ENCODE data around the gene CXCL17. TPM values are rescaled to one million over a fixed set of nuclear protein-coding genes. Genes with fewer than 3 reads are reported as not detected.

CXCL17 gene
- total and polyA plus RNA-seq, 10 donors, result 0.11 to 0.19 (median 0.12) TPM; not detected in 7

DNA sequence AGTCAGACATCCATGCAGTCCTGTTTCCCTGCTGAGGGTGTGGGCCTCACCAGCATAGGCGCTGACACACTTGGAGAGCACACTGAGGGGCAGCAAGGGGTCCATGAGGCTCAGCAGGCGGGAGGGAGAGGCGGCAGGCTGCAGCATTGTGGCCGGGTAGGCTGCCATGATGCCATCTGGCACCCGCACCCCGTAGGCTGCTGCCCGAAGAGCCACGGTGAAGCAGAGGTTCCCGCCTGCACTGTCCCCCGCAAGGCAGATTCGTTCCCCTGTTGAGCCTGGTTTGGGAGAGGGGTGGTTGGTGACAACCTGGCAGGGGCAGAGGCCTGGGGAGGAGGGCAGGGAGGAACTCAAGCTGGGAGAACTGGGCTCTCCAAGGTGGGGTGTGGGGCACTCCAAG lies 36.6 kb downstream of the CXCL17 start:
- intact Hi-C loops (cut with DNase I; ENCODE audit: low total_unique reads), result no loop called here
- no peak overlapping the region for H3K4me3 ChIP-seq
- TF ChIP-seq POLR2AphosphoS5 (IDR thresholded peaks at IDR 0.05) (peak in 1 of 3 donors; percentile 28), POLR2A (IDR thresholded peaks at IDR 0.05) (no peak)
- peaks cover 7 to 34% (median 24%) of the 10 kb centered on the region in 6 donors for H3K4me1 ChIP-seq
- DNase-seq, result no peak
- peaks cover 0 to 85% (median 37%) of the 10 kb centered on the region in 6 donors for H3K36me3 ChIP-seq
- no peaks in the 10 kb centered on the region for H3K9me3 ChIP-seq
- no peaks in the 10 kb centered on the region for H3K27me3 ChIP-seq (replicated peaks in 1 of 7)
- no peak overlapping the region for H3K27ac ChIP-seq
- WGBS, 5 donors, result 89 to 96% (median 95%) methylated on average over 7 to 11 of the region's 11 CpGs

DNA sequence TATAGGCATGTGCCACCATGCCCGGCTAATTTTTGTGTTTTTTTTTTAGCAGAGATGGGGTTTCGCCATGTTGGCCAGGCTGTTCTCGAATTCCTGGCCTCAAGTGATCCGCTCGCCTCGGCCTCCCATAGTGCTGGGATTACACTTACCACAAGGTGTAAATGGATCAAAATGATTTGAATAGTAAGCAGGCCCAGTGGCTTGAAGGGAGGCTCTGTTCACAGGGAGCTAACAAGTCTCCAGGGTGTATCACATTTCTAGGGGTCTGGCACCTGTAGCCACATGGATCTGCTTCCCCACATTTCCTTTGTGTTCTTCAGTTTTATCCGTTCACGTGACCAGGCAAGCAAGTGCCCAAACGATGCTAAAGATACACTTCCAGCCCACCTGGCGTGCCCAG lies 39.2 kb downstream of the CXCL17 start:
- WGBS, 5 donors, result 95 to 98% (median 95%) methylated on average over 10 of the region's 10 CpGs
- TF ChIP-seq, protein P1, sequence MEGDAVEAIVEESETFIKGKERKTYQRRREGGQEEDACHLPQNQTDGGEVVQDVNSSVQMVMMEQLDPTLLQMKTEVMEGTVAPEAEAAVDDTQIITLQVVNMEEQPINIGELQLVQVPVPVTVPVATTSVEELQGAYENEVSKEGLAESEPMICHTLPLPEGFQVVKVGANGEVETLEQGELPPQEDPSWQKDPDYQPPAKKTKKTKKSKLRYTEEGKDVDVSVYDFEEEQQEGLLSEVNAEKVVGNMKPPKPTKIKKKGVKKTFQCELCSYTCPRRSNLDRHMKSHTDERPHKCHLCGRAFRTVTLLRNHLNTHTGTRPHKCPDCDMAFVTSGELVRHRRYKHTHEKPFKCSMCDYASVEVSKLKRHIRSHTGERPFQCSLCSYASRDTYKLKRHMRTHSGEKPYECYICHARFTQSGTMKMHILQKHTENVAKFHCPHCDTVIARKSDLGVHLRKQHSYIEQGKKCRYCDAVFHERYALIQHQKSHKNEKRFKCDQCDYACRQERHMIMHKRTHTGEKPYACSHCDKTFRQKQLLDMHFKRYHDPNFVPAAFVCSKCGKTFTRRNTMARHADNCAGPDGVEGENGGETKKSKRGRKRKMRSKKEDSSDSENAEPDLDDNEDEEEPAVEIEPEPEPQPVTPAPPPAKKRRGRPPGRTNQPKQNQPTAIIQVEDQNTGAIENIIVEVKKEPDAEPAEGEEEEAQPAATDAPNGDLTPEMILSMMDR (IDR thresholded peaks at IDR 0.05 in 8 of 11, conservative IDR thresholded peaks at IDR 0.05 in 3 of 11), result no peak
- TF ChIP-seq POLR2A (IDR thresholded peaks at IDR 0.05) (no peak), POLR2AphosphoS5 (IDR thresholded peaks at IDR 0.05) (no peak)
- no peaks in the 10 kb centered on the region for H3K27me3 ChIP-seq (replicated peaks in 1 of 7)
- H3K4me1 ChIP-seq, result peaks cover 12 to 34% (median 23%) of the 10 kb centered on the region in 6 donors
- intact Hi-C loops (cut with DNase I; ENCODE audit: low total_unique reads), result no loop called here
- no peak overlapping the region for H3K27ac ChIP-seq
- DNase-seq, result no peak
- H3K36me3 ChIP-seq, result peaks cover 0 to 60% (median 30%) of the 10 kb centered on the region in 6 donors
- H3K9me3 ChIP-seq, result no peaks in the 10 kb centered on the region
- H3K4me3 ChIP-seq, result no peak overlapping the region

DNA sequence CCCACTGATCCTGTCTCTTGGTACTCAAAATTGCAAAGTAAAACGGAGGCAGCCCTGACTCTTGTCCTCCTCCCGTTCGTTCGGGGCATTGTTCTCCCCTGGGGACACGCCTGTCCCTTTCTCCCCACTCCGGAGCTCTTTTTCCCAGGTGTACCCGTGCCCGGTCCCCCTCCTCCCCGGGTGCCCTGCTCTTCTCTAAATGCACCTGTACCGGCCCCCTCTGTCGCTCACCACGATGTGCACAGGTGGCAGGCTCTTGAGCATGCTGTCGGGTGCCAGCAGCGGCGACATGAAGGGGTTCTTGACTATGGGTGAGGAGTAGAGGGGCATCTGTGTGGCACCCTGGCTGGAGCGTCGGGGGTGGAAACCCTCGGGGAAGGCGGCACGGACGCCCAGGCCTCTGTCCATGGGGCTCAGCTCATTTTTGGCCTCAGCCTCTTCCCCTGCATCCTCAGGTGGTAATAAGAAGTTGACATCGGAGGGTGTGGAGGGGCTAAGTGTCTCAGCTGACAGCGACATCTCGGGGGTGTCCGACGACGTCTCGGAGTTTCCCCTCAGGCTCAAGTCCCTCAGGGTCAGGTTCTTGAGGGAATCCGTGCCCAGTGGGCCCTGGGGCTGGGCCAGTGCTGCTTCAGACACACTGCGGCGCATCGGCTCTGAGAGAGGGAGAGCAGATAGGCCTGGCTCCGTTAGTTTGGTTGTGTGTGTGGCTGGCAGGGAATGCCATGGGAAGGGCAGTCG lies 40.2 kb downstream of the CXCL17 start:
- Histone ChIP-seq H3K27me3 (replicated peaks in 1 of 7) (no peaks in the 10 kb centered on the region), H3K9me3 (no peaks in the 10 kb centered on the region), H3K4me1 (peaks cover 17 to 44% (median 32%) of the 10 kb centered on the region in 6 donors), H3K36me3 (peaks cover 0 to 49% (median 23%) of the 10 kb centered on the region in 6 donors), H3K27ac (peak overlapping the region in 6 of 8 donors; percentile 70 to 87 (median 81)), H3K4me3 (peak overlapping the region in 5 of 8 donors; percentile 54 to 82 (median 58))
- peak in 1 of 3 donors; percentile 36 for TF ChIP-seq POLR2AphosphoS5 (IDR thresholded peaks at IDR 0.05)
- no peak for TF ChIP-seq POLR2A (IDR thresholded peaks at IDR 0.05)
- intact Hi-C loops (cut with DNase I; ENCODE audit: low total_unique reads), result no loop called here
- DNase-seq, result peak; percentile 74
- 73 to 79% (median 76%) methylated on average over 33 to 34 of the region's 34 CpGs for WGBS, 5 donors

DNA sequence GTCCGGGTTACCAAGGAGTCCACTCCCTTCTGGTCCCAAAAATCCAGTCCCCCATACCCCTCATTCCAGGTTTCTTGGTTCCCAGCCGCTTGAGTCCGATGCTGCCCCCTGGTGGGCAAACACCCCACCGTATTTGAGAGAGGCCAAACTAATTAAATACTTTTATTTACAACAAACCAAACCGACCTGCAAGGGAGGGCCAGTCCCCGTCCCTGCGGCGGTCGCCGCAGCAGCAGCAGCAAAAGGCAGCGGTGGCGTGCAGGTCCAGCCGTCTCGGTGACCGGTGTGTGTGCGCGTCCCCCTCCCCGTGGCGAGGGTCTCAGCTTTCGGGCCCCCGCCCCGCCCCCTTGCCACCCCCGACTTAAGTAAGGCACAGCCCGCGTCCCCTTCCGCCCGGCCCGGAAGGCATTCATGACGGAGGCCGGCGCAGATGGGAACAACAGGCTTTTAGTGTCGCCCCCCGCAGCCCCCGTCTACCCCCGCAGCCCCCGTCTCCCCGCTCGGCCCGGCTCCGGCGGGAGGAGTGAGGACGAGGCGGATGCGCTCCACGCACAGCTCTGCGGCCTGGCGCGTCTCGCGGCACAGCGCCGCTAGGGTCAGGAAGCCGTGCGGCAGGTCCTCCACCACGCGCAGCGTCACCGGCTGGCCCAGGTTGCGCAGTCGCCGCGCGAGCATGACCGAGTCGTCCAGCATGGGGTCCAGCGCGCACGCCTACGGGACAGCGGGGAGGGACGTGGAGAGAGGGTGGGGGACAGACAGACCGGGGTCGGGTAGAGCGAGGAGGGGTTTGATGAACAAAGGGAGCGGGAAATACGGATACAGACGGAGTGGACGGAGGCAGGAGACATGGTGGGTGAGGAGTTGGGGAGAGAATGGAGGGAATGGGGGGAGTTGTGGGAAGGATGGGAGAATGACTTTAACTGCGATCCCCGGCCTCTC lies 41.1 kb downstream of the CXCL17 start:
- TF ChIP-seq, protein P1 (IDR thresholded peaks at IDR 0.05 in 8 of 11, conservative IDR thresholded peaks at IDR 0.05 in 3 of 11), result peak; percentile 57 to 88 (median 82)
- TF ChIP-seq POLR2AphosphoS5 (IDR thresholded peaks at IDR 0.05) (peak; percentile 76 to 89 (median 85)), POLR2A (IDR thresholded peaks at IDR 0.05) (peak in 1 of 3 donors; percentile 16)
- Histone ChIP-seq H3K27me3 (replicated peaks in 1 of 7) (no peaks in the 10 kb centered on the region), H3K4me3 (peak overlapping the region; percentile 45 to 82 (median 56)), H3K4me1 (peaks cover 19 to 51% (median 38%) of the 10 kb centered on the region in 6 donors), H3K36me3 (peaks cover 0 to 40% (median 16%) of the 10 kb centered on the region in 6 donors), H3K9me3 (no peaks in the 10 kb centered on the region), H3K27ac (peak overlapping the region; percentile 64 to 87 (median 79))
- WGBS, 5 donors, result 1 to 3% (median 1%) methylated on average over 51 to 80 of the region's 80 CpGs
- intact Hi-C loops (cut with DNase I; ENCODE audit: low total_unique reads), result no loop called here
- peak; percentile 94 for DNase-seq
